Activated T-cell treated with anti-CD3 and anti-CD28 coated beads for 4 hours (primary cell): Measurements from ENCODE around the gene ICAM5.
"Not testable (repeated sequence)": the region's sequence is repeated elsewhere in the genome, so short reads cannot be mapped to it uniquely, and the experiment has no call there.

ENCODE experiments used
- DNase-seq: peaks from one replicate; pipeline ENCODE4 v3.0.0-alpha.2; 2020

Gene ICAM5

DNA sequence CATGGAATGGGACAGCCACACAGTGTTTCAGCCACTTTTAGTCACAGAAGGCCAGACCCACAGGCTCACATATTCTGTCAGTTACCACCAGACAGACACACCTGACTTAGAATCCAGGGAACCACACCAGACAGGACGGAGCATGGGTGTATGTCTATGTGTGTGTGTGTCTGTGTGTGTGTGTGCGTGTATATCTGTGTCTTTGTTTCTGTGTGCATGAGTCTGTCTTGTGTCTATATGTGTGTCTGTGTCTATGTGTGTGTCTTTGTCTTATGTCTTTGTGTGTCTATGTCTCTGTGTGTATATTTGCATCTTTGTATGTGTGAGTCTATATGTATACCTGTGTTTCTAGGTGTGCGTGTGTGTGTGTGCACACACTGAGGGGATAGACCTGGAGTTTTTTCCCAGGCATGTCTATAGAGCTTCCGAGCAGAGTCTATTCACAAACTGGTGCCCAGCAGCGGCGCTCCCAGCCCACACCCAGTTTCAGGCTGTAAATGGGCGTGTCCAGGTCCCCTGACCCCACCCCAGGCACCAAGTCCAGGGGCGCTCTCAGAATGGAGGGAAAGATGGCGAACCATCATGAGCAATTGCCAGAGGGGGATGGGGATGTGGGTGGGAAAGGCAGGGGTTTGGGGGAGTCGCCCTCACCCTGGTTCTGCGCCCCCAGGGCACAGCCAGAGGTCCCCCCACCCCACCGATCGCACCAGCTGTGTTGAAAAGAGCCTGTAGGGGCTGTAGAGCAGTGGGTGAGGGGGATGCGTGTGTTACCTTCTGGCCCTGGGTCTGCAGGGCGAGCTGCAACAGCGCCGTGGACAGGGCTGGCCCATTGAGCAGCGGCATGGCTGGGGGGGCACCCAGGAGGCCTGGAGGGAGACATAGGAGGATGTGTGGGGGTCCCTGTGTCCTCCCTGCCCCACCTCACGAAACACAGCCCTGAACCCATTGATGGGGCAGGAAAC, 32.4 kb downstream of the ICAM5 start:
- no peak for DNase-seq

GRCh38 chr19:10325732-10326131, 36.0 kb downstream of the ICAM5 start:
- DNase-seq, result no peak

GRCh38 chr19:10327793-10328192, 38.0 kb downstream of the ICAM5 start:
- DNase-seq, result no peak

DNA sequence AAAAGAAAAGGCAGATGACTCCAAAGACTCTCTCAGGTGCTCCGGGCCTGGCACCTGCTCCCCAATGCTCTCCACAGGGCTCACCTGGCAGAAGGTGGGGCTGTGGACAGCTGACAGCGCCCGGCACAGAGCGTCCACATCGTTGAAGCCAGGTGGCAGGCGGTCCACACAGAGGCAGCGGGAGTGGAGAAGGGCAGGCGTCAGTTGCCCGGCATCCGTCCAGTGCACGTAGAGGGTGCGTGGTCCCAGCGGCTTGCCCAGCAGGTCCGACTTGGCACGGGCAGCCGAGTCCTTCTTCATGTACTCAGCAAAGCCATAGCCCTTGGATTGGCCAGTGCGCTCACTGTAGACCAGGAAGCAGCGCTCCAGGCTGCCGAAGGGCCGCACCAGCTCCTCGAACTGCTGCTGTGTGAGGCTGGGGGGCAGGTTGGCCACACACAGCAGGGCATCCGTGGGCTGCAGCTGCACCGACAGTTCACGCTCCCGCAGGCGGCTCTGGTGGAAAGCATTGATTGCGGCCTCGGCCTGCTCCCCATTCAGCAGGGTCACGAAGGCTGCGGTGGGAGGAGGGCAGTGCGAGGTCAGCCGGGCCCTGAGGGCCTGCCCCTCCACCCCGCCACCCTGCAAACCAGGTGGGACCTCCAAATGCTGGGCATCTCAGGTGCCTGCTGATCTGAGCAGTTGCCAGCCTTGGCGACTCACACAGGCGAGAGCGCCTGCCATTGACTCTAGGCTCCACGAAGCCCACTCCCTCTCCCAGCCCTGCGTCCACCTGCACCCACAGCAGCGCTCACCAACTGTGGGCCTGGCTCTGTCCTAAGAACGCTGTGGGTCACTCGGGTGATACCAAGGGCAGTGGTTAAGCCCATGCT, 39.0 kb downstream of the ICAM5 start:
- DNase-seq, result no peak

- DNase-seq, result no peak
Measured at GRCh38 chr19:10329555-10329954, 39.8 kb downstream of the ICAM5 start.

DNA sequence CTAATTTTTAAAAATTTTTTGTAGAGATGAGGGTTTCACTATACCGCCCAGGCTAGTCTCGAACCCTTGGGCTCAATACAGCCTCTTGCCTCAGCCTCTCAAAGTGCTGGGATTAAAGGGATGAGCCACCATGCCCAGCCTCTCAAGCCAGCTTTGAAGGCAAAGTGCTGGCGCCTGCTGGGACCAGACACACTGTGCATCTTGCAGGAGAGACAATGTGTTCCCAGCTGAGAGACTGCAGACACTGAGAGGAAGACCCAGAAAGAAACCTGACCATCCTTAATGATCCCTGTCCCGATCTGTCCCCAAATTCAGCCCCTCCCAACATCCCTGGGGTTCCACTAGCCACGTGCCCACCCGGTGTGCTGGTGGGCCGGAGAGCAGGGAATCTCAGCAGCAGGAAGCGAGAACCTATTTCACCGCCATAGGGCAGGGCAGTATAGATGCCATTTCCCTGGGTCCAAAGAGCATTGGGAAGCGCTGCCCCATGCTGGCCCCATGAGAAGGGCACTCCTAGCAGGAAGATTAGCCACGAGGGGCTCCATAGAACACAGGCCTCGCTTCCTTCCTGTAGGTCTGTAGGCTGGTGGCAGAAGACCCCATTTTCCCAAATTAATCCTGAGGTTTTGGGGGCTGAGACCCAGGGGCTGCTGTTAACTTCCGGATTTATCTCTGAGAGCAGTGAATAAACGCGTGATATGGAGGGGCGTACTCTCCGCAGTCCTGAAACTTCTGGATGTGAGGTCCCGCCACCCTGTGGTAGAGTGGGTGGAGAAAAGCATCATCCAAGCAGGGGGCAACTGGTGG, 42.6 kb downstream of the ICAM5 start:
- DNase-seq, result no peak

DNA sequence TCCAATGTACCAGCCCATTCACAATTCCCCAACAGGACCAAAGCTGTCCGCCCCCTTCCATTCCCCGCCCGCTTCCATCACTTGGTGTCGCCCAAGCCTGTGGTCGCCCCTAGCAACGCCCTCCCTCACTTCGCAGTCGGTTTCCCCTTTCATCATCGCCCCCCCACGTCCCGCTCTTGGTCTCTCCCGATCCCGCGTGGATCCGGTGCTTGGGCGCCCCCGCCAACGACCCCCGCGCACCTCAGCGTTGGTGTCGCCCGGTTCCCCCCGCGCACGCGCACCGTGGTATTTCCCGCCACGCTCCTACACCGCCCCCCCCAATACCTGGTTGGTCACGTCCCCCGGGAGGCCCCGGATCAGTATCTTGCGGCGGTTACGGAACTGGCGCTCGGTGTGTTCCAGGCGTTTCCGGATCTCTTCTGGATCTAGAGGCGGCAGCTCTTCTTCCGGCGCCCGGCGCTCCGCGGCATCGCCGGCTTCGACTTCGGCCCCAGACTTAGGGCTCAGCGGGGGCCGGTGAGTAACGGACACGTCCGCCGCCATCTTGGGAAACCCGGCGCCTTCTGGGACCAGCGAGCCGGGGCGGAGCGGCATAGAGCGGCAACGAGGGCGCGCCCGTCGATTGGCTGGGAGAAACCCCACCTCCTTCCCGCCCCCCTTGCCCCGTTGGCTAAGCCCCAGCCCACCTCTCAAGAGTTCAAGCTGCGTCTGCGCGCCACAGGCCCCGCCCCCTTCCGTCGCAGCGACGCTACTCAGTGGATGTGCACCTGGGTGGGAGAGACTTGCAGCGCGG, 43.4 kb downstream of the ICAM5 start, which contains the start of gene RAVER1:
RAVER1 (minus strand) TSS at position 565 of the 793 bp plus-strand sequence; CDS start at position 543, 22 bp downstream.
- DNase-seq, result peak; percentile 96

GRCh38 chr19:10333758-10334587, 44.2 kb downstream of the ICAM5 start:
- no peak for DNase-seq

GRCh38 chr19:10334588-10335351, 45.0 kb downstream of the ICAM5 start:
- no peak for DNase-seq

GRCh38 chr19:10335352-10335985, 45.7 kb downstream of the ICAM5 start:
- DNase-seq, result no peak

GRCh38 chr19:10336725-10337124, 47.0 kb downstream of the ICAM5 start:
- not testable (repeated sequence) for DNase-seq

DNA sequence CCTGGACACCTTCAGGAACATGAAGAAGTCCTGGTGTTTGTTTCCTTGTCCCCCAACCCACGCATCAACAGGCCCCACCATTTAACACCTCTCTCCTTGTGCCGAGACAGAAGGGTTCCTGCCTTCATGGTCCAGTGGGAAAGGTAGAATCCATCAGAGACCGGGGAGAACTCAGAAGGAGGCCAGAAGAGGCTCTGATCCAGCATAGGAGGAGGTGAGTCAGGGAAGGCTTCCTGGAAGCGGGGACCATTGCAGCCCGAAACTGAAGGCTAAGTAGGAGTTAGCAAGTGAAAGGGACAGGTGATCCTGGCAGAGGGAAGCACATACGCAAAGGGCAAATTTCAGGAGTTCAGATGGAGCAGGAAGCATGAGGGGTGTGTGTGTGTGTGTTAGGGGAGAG, 49.2 kb downstream of the ICAM5 start:
- no peak for DNase-seq

DNA sequence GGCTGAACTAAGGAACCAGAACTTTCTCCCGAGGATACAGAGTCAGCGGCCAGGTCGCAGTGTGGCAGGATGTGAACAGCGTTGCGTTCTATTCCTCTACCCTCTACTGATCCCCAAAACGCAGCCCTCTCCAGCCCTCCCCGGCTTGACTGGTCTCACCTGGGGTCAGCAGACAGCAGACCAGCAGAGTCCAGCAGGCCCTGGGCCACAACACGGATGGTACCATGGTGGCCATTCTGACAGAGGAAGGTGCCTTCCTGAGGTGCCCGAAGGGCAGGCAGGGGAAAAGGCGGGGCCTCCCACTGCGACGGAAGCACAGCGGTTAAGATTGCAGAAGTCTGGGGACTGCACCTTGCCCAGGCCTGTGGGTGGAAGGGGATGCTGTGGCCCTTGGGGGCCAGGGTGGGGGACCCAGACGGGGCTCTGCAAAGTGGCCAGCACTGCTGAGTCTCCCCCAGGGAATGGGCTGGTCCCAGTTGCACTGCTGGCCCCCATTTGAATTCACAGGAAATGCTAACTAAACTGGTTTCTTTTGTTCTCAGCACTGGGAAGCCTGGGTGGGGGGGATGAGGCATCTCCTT, 49.7 kb downstream of the ICAM5 start, which contains the start of gene ICAM3:
ICAM3 (minus strand) TSS at position 245 of the 581 bp plus-strand sequence; CDS start at position 235, 10 bp downstream.
- DNase-seq, result peak; percentile 38

DNA sequence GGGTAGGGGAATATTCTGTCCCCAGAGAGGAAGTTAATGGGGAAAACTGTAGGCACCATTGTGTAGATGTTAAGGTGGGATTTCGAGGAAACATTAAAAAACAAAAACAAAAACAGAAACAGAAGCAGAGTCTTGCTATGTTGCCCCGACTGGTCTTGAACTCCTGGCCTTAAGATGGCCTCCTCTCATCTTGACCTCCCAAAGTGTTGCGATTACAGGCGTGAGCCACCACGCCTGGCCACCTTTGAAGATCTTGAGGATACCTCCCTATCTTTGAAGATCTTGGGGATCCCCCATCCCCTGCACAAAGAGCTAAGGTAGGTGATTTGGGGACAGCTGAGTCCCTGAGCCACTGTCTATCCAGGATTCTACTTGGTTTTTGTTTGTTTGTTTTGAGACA, 50.2 kb downstream of the ICAM5 start:
- no peak for DNase-seq

DNA sequence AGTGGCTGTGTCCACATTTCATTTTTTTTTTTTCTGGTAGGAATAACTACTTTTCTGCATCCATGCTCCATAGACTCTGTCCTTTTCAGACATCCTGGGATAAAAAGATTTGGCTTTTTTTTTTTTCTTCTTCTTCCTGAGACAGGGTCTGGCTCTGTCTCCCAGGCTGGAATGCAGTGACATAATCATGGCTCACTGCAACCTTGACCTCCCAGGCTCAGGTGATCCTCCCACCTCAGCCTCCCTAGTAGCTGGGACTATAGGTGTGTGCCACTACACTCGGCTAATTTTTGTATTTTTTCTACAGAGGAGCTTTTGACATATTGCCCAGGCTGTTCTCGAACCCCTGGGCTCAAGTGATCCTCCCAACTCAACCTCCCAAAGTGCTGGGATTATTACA, 53.7 kb downstream of the ICAM5 start:
- DNase-seq, result no peak

- DNase-seq, result no peak
Measured at GRCh38 chr19:10344780-10345179, 55.0 kb downstream of the ICAM5 start.
